ENCODE data around the gene ACP7. TPM values are rescaled to one million over a fixed set of nuclear protein-coding genes. Genes with fewer than 3 reads are reported as not detected.

The ACP7 gene
- total and polyA plus RNA-seq, 2 of the 8 experiments (the other 6 are each of a cell fraction or from before 2014, with no cell fraction given) = 0.27 to 0.50 TPM

DNA sequence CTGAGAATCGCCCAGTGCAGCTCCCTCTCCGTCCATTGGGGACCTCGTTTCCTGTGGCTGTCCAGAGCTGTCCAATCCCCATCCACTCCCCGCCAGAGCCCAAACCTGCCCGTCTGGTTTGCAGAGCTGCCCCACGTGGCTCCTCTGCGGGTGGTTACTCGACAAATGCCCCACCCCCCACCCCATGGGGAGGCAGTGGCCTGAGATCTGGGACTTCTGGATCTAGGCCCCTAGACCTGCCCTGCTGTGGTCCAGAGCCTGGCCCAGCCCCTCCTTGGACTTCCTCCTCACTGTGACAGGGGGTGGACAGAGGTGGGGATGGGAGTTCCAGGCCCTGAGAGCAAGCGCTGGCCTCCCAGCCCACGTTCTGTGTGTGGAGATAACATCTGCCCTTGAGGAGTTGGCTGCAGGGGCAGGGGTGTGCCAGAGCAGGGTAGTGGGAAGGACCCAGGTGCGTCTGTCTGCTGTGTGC, 70.5 kb downstream of the ACP7 start (continued):
- TF ChIP-seq TCF12 (IDR thresholded peaks at IDR 0.05; ENCODE audit: low read depth, low read length) (no peak), ASH2L (IDR thresholded peaks at IDR 0.05; ENCODE audit: low read length) (no peak), BACH1 (IDR thresholded peaks at IDR 0.05; ENCODE audit: low read length) (no peak), CEBPB (IDR thresholded peaks at IDR 0.05; ENCODE audit: low read depth, low read length) (no peak)
- TF ChIP-seq, protein P1, sequence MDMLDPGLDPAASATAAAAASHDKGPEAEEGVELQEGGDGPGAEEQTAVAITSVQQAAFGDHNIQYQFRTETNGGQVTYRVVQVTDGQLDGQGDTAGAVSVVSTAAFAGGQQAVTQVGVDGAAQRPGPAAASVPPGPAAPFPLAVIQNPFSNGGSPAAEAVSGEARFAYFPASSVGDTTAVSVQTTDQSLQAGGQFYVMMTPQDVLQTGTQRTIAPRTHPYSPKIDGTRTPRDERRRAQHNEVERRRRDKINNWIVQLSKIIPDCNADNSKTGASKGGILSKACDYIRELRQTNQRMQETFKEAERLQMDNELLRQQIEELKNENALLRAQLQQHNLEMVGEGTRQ (IDR thresholded peaks at IDR 0.05; ENCODE audit: low read length) = peak; percentile 67
- TF ChIP-seq, protein P2, sequence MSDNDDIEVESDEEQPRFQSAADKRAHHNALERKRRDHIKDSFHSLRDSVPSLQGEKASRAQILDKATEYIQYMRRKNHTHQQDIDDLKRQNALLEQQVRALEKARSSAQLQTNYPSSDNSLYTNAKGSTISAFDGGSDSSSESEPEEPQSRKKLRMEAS (IDR thresholded peaks at IDR 0.05) = peak; percentile 64
